ENCODE data around the gene TRDMT1. TPM values are rescaled to one million over a fixed set of nuclear protein-coding genes. Genes with fewer than 3 reads are reported as not detected.

Gene TRDMT1
- total RNA-seq, 3 donors from 2014 or later (not counting 1 experiment from before 2014, with no cell fraction given): 11.0 to 21.8 (median 14.4) TPM

GRCh38 chr10:17101910-17102266 lies 99.6 kb downstream of the TRDMT1 start:
- H3K4me3 Mint-ChIP-seq: no peak overlapping the region
- Histone ChIP-seq H3K36me3 (ENCODE audit: control insufficient read depth, insufficient read depth, low read length) (no peaks in the 10 kb centered on the region), H3K27ac (ENCODE audit: low read length) (no peak overlapping the region), H3K4me1 (ENCODE audit: control insufficient read depth, insufficient read depth, low read length) (no peaks in the 10 kb centered on the region), H3K27me3 (ENCODE audit: control insufficient read depth, insufficient read depth, low read length) (no peaks in the 10 kb centered on the region), H3K9me3 (ENCODE audit: control insufficient read depth, insufficient read depth, low read length) (no peaks in the 10 kb centered on the region), H3K4me3 (ENCODE audit: low read length) (no peak overlapping the region)
- H3K27ac Mint-ChIP-seq: no peak overlapping the region
- intact Hi-C loops (cut with micrococcal nuclease): no loop called here
- H3K4me1 Mint-ChIP-seq: no peaks in the 10 kb centered on the region
- H3K9me3 Mint-ChIP-seq: no peaks in the 10 kb centered on the region
- no peaks in the 10 kb centered on the region for H3K36me3 Mint-ChIP-seq
- H3K27me3 Mint-ChIP-seq (ENCODE audit: low read depth in 2 of 2): no peaks in the 10 kb centered on the region
- ATAC-seq (no peak), DNase-seq (no peak)
- no peak for TF ChIP-seq CTCF (IDR thresholded peaks at IDR 0.05)

- H3K4me1 ChIP-seq (ENCODE audit: control insufficient read depth, insufficient read depth, low read length): no peaks in the 10 kb centered on the region
- Mint-ChIP-seq H3K4me3 (no peak overlapping the region), H3K27ac (no peak overlapping the region), H3K27me3 (ENCODE audit: low read depth in 2 of 2) (no peaks in the 10 kb centered on the region), H3K36me3 (no peaks in the 10 kb centered on the region), H3K9me3 (no peaks in the 10 kb centered on the region), H3K4me1 (no peaks in the 10 kb centered on the region)
- H3K9me3 ChIP-seq (ENCODE audit: control insufficient read depth, insufficient read depth, low read length): no peaks in the 10 kb centered on the region
- ATAC-seq: no peak
- H3K27me3 ChIP-seq (ENCODE audit: control insufficient read depth, insufficient read depth, low read length): no peaks in the 10 kb centered on the region
- H3K4me3 ChIP-seq (ENCODE audit: low read length): no peak overlapping the region
- no peaks in the 10 kb centered on the region for H3K36me3 ChIP-seq (ENCODE audit: control insufficient read depth, insufficient read depth, low read length)
- no peak overlapping the region for H3K27ac ChIP-seq (ENCODE audit: low read length)
- DNase-seq: no peak
- intact Hi-C loops (cut with micrococcal nuclease): no loop called here
- WGBS (ENCODE audit: insufficient coverage): 98% methylated on average over 5 of the region's 7 CpGs
- no peak for TF ChIP-seq CTCF (IDR thresholded peaks at IDR 0.05)
These were observed 100.1 kb downstream of the TRDMT1 start for GRCh38 chr10:17101257-17101909.

GRCh38 chr10:17100586-17100985 lies 100.9 kb downstream of the TRDMT1 start:
- Mint-ChIP-seq H3K27ac (no peak overlapping the region), H3K4me3 (no peak overlapping the region)

More at GRCh38 chr10:17100586-17100985, 100.9 kb downstream of the TRDMT1 start:
- H3K27me3 ChIP-seq (ENCODE audit: control insufficient read depth, insufficient read depth, low read length): no peaks in the 10 kb centered on the region
- Mint-ChIP-seq H3K27me3 (ENCODE audit: low read depth in 2 of 2) (no peaks in the 10 kb centered on the region), H3K4me1 (no peaks in the 10 kb centered on the region), H3K36me3 (no peaks in the 10 kb centered on the region), H3K9me3 (no peaks in the 10 kb centered on the region)
- intact Hi-C loops (cut with micrococcal nuclease): no loop called here
- WGBS (ENCODE audit: insufficient coverage): 97% methylated on average over 8 of the region's 9 CpGs
- no peaks in the 10 kb centered on the region for H3K9me3 ChIP-seq (ENCODE audit: control insufficient read depth, insufficient read depth, low read length)
- DNase-seq (no peak), ATAC-seq (no peak)
- H3K4me1 ChIP-seq (ENCODE audit: control insufficient read depth, insufficient read depth, low read length): no peaks in the 10 kb centered on the region
- H3K36me3 ChIP-seq (ENCODE audit: control insufficient read depth, insufficient read depth, low read length): no peaks in the 10 kb centered on the region
- TF ChIP-seq CTCF (IDR thresholded peaks at IDR 0.05): no peak
- no peak overlapping the region for H3K27ac ChIP-seq (ENCODE audit: low read length)
- H3K4me3 ChIP-seq (ENCODE audit: low read length): no peak overlapping the region
